A673 (cell line): ENCODE results near the gene ABCC9. TPM values are rescaled to one million over a fixed set of nuclear protein-coding genes. Genes with fewer than 3 reads are reported as not detected.

Source experiments
- BruUV-seq: library from RNA; stranded (reverse); fragments of 400-500 nt; replicated peaks from 2 replicates; lab custom pipeline; 2021; lab: Mats Ljungman, UMichigan
- CTCF ChIA-PET: fragments of 300-600 bp; sonication (Branson Sonifier 250); formaldehyde crosslinking; loops from one replicate; lab custom pipeline; 2022; ENCODE audit warnings: antibody characterized with exemption; lab: Charles Lee
- POLR2A ChIA-PET: fragments of 300-600 bp; sonication (Branson Sonifier 250); formaldehyde crosslinking; loops from one replicate; lab custom pipeline; 2022; ENCODE audit warnings: antibody characterized with exemption; ENCODE audit not compliant: low non-redundant PET; lab: Charles Lee
- DNase-seq: peaks from one replicate; pipeline ENCODE4 v3.0.0-alpha.2; 2015; ENCODE audit warnings: low spot score
- H3K27ac ChIP-seq: fragments of 200-600 bp; sonication (generic); 2 replicates; pipeline ENCODE4 v1.5.1; 2016; ENCODE audit warnings: mixed run types, low read depth, mild to moderate bottlenecking, mixed read lengths, antibody characterized with exemption, low read length; ENCODE audit not compliant: poor library complexity, severe bottlenecking
- H3K27me3 ChIP-seq: fragments of 200-600 bp; sonication (generic); replicated peaks from 2 replicates; pipeline ENCODE4 v1.6.1; 2017; ENCODE audit warnings: mixed run types, low read depth, mild to moderate bottlenecking, mixed read lengths, antibody characterized with exemption, low read length; ENCODE audit not compliant: insufficient read depth, poor library complexity
- H3K36me3 ChIP-seq: fragments of 200-600 bp; sonication (generic); 2 replicates; pipeline ENCODE4 v1.6.1; 2016; ENCODE audit warnings: mixed run types, mild to moderate bottlenecking, mixed read lengths, antibody characterized with exemption, low read length; ENCODE audit not compliant: insufficient read depth, poor library complexity, severe bottlenecking
- H3K4me1 ChIP-seq: fragments of 200-600 bp; sonication (generic); 2 replicates; pipeline ENCODE4 v1.6.1; 2017; ENCODE audit warnings: mixed run types, mild to moderate bottlenecking, mixed read lengths, antibody characterized with exemption, low read length; ENCODE audit not compliant: insufficient read depth, poor library complexity, severe bottlenecking
- H3K4me3 ChIP-seq: fragments of 200-600 bp; sonication (generic); 2 replicates; pipeline ENCODE4 v1.5.1; 2016; ENCODE audit warnings: low read depth, mixed run types, mild to moderate bottlenecking, mixed read lengths, low read length; ENCODE audit not compliant: poor library complexity, severe bottlenecking
- H3K9me3 ChIP-seq: fragments of 200-600 bp; sonication (generic); 2 replicates; pipeline ENCODE4 v1.6.1; 2016; ENCODE audit warnings: mixed run types, low read depth, mild to moderate bottlenecking, mixed read lengths, antibody characterized with exemption, low read length; ENCODE audit not compliant: poor library complexity, severe bottlenecking
- CTCF ChIP-seq: fragments of 300-800, 200-600 bp; sonication (generic); conservative IDR thresholded peaks from 2 replicates; pipeline ENCODE4 v1.5.1; 2017; ENCODE audit warnings: low read depth, mild to moderate bottlenecking, antibody characterized with exemption, low read length, moderate library complexity, mixed read lengths
- EZH2 ChIP-seq: fragments of 200-600 bp; sonication (generic); IDR thresholded peaks from 2 replicates; pipeline ENCODE4 v1.6.1; 2017; ENCODE audit warnings: borderline replicate concordance, low read depth, mild to moderate bottlenecking, mixed read lengths, antibody characterized with exemption, low read length; ENCODE audit not compliant: poor library complexity, severe bottlenecking
- intact Hi-C: fragments of 100-400 bp; cut with micrococcal nuclease; formaldehyde crosslinking; loops from one replicate; pipeline ENCODE4 v1.10.0; 2022; ENCODE audit not compliant: unreplicated experiment
- total RNA-seq: library from RNA; stranded (reverse); gene quantifications from 2 replicates; pipeline ENCODE4 v1.2.3, GENCODE V29; 2021

Gene ABCC9
- total RNA-seq, 1 experiment from 2014 or later, result not detected

GRCh38 chr12:21839776-21840175 is 101.5 kb downstream of the ABCC9 start:
- ChIA-PET POLR2A (no interaction called here), CTCF (no interaction called here)
- no peak overlapping the region for H3K4me3 ChIP-seq
- TF ChIP-seq EZH2, result no peak
- TF ChIP-seq CTCF, result no peak
- H3K27ac ChIP-seq, result no peak overlapping the region
- BruUV-seq, result no TSS peak
- no peaks in the 10 kb centered on the region for H3K27me3 ChIP-seq
- no peak for DNase-seq
- H3K9me3 ChIP-seq, result no peaks in the 10 kb centered on the region
- H3K36me3 ChIP-seq, result no peaks in the 10 kb centered on the region
- no peaks in the 10 kb centered on the region for H3K4me1 ChIP-seq
- intact Hi-C loops, result no loop called here

GRCh38 chr12:21837847-21838246 is 103.4 kb downstream of the ABCC9 start:
- Histone ChIP-seq H3K4me1 (no peaks in the 10 kb centered on the region), H3K27me3 (no peaks in the 10 kb centered on the region), H3K36me3 (no peaks in the 10 kb centered on the region), H3K9me3 (no peaks in the 10 kb centered on the region), H3K27ac (no peak overlapping the region), H3K4me3 (no peak overlapping the region)
- intact Hi-C loops, result no loop called here
- no peak for DNase-seq
- CTCF ChIA-PET, result no interaction called here
- POLR2A ChIA-PET, result no interaction called here
- no TSS peak for BruUV-seq
- TF ChIP-seq EZH2 (no peak), CTCF (no peak)

- Histone ChIP-seq H3K4me1 (no peaks in the 10 kb centered on the region), H3K4me3 (no peak overlapping the region)
These were observed 109.4 kb downstream of the ABCC9 start for GRCh38 chr12:21831791-21832344.

More at GRCh38 chr12:21831791-21832344, 109.4 kb downstream of the ABCC9 start:
- ChIA-PET CTCF (no interaction called here), POLR2A (no interaction called here)
- no peak overlapping the region for H3K27ac ChIP-seq
- BruUV-seq, result no TSS peak
- DNase-seq, result no peak
- no peaks in the 10 kb centered on the region for H3K9me3 ChIP-seq
- H3K36me3 ChIP-seq, result no peaks in the 10 kb centered on the region
- intact Hi-C loops, result no loop called here
- H3K27me3 ChIP-seq, result peaks cover 3% of the 10 kb centered on the region
- no peak for TF ChIP-seq EZH2
- TF ChIP-seq CTCF, result no peak
